Activated CD8-positive, alpha-beta T cell treated with anti-CD3 and anti-CD28 coated beads for 36 hours (primary cell): Measurements from ENCODE around the gene CSF2RB. TPM values are rescaled to one million over a fixed set of nuclear protein-coding genes. Genes with fewer than 3 reads are reported as not detected.

Experiments
- ATAC-seq: fragments of 200-7000 bp; cut with Tn5 transposase; one replicate; pipeline ENCODE4 v1.10.0; 2021; ENCODE audit warnings: mild to moderate bottlenecking, moderate library complexity
- CTCF ChIA-PET: fragments of 350-600 bp; sonication (Branson Sonifier 250); formaldehyde crosslinking; loops from one replicate; lab custom pipeline; 2021; ENCODE audit warnings: antibody characterized with exemption; lab: Charles Lee
- POLR2A ChIA-PET: fragments of 350-600 bp; sonication (Branson Sonifier 250); formaldehyde crosslinking; loops from one replicate; lab custom pipeline; 2021; ENCODE audit warnings: antibody characterized with exemption; lab: Charles Lee
- DNase-seq: peaks from one replicate; pipeline ENCODE4 v3.0.0-alpha.2; 2020
- H3K27ac Mint-ChIP-seq: one replicate; pipeline ENCODE4 v1.8.0; 2021; ENCODE audit warnings: mild to moderate bottlenecking, mixed read lengths
- H3K27me3 Mint-ChIP-seq: one replicate; pipeline ENCODE4 v1.8.0; 2021; ENCODE audit warnings: mixed read lengths
- H3K36me3 Mint-ChIP-seq: one replicate; pipeline ENCODE4 v1.8.0; 2021; ENCODE audit warnings: low read depth, mixed read lengths
- H3K4me1 Mint-ChIP-seq: one replicate; pipeline ENCODE4 v1.8.0; 2021; ENCODE audit warnings: low read depth, mixed read lengths
- H3K4me3 Mint-ChIP-seq: one replicate; pipeline ENCODE4 v1.8.0; 2021; ENCODE audit warnings: mild to moderate bottlenecking, moderate library complexity, mixed read lengths
- H3K9me3 Mint-ChIP-seq: one replicate; pipeline ENCODE4 v1.8.0; 2021; ENCODE audit warnings: mixed read lengths
- CTCF ChIP-seq: fragments of 200-600 bp; IDR thresholded peaks from one replicate; pipeline ENCODE4 v1.8.0; 2022; ENCODE audit warnings: antibody characterized with exemption, mild to moderate bottlenecking
- intact Hi-C: fragments of 100-400 bp; cut with micrococcal nuclease; formaldehyde crosslinking; loops from one replicate; pipeline ENCODE4 v1.10.0; 2022
- total RNA-seq, 2 experiments: library from RNA; stranded (reverse); gene quantifications; one replicate each; pipeline ENCODE4 v1.2.3, GENCODE V29; 2021

Gene CSF2RB
- total RNA-seq, 2 experiments from 2014 or later = 0.16 to 0.29 TPM

- peaks cover 4% of the 10 kb centered on the region for H3K9me3 Mint-ChIP-seq
- H3K4me1 Mint-ChIP-seq = no peaks in the 10 kb centered on the region
- intact Hi-C loops = no loop called here
- no peak overlapping the region for H3K4me3 Mint-ChIP-seq
- ATAC-seq = no peak
- CTCF ChIA-PET = no interaction called here
- no peak for DNase-seq
- peaks cover 16% of the 10 kb centered on the region for H3K27me3 Mint-ChIP-seq
- TF ChIP-seq CTCF = no peak
- no peaks in the 10 kb centered on the region for H3K36me3 Mint-ChIP-seq
- POLR2A ChIA-PET = no interaction called here
- no peak overlapping the region for H3K27ac Mint-ChIP-seq
These were observed 48.2 kb downstream of the CSF2RB start for GRCh38 chr22:36961626-36962025.

GRCh38 chr22:36963302-36963701 is 49.9 kb downstream of the CSF2RB start:
- no peak for TF ChIP-seq CTCF
- ChIA-PET CTCF (interaction anchor here (1.2 to 7.9 kb wide), 2 partner anchors 14 to 57 kb away, joined by 3 to 50 read pairs; partner anchors contain the start of genes MPST and TST), POLR2A (no interaction called here)
- ATAC-seq = no peak
- Mint-ChIP-seq H3K36me3 (no peaks in the 10 kb centered on the region), H3K27ac (no peak overlapping the region), H3K9me3 (no peaks in the 10 kb centered on the region), H3K27me3 (peaks cover 15% of the 10 kb centered on the region), H3K4me1 (no peaks in the 10 kb centered on the region), H3K4me3 (no peak overlapping the region)
- no peak for DNase-seq
- intact Hi-C loops = no loop called here

GRCh38 chr22:36964106-36964505 is 50.7 kb downstream of the CSF2RB start:
- no peak for DNase-seq
- ChIA-PET POLR2A (no interaction called here), CTCF (interaction anchor here (1.0 to 7.9 kb wide), 2 partner anchors 13 to 111 kb away, joined by 3 to 50 read pairs; no protein-coding TSS in a partner anchor)
- ATAC-seq = no peak
- Mint-ChIP-seq H3K4me3 (no peak overlapping the region), H3K9me3 (no peaks in the 10 kb centered on the region), H3K27ac (no peak overlapping the region), H3K27me3 (peaks cover 15% of the 10 kb centered on the region), H3K36me3 (no peaks in the 10 kb centered on the region), H3K4me1 (no peaks in the 10 kb centered on the region)
- TF ChIP-seq CTCF = no peak
- intact Hi-C loops = no loop called here

GRCh38 chr22:36965696-36966095 is 52.3 kb downstream of the CSF2RB start:
- Mint-ChIP-seq H3K9me3 (no peaks in the 10 kb centered on the region), H3K36me3 (no peaks in the 10 kb centered on the region), H3K4me1 (no peaks in the 10 kb centered on the region), H3K27me3 (peaks cover 7% of the 10 kb centered on the region), H3K4me3 (no peak overlapping the region), H3K27ac (no peak overlapping the region)
- DNase-seq = no peak
- ATAC-seq = no peak
- ChIA-PET CTCF (interaction anchor here (0.8 to 7.9 kb wide), 4 partner anchors 12 to 112 kb away, joined by 3 to 50 read pairs (median 4); no protein-coding TSS in a partner anchor), POLR2A (no interaction called here)
- TF ChIP-seq CTCF = no peak
- intact Hi-C loops = no loop called here

- ChIA-PET POLR2A (no interaction called here), CTCF (interaction anchor here (1.1 to 7.9 kb wide), 2 partner anchors 10 to 111 kb away, joined by 4 to 50 read pairs; no protein-coding TSS in a partner anchor)
- Mint-ChIP-seq H3K27ac (no peak overlapping the region), H3K4me1 (no peaks in the 10 kb centered on the region), H3K36me3 (no peaks in the 10 kb centered on the region), H3K27me3 (no peaks in the 10 kb centered on the region), H3K9me3 (no peaks in the 10 kb centered on the region), H3K4me3 (no peak overlapping the region)
- intact Hi-C loops = no loop called here
- DNase-seq = no peak
- no peak for TF ChIP-seq CTCF
- ATAC-seq = no peak
These were observed 53.6 kb downstream of the CSF2RB start for GRCh38 chr22:36966851-36967540.
